Limb (tissue), 2 donors: ENCODE results near the gene ZNF394.

Source experiments
- DNase-seq, 2 donors: peaks; one replicate each; pipeline ENCODE4 v3.0.0-alpha.2; 2016; ENCODE audit errors: extremely low spot score in 2 of 2

Gene ZNF394

DNA sequence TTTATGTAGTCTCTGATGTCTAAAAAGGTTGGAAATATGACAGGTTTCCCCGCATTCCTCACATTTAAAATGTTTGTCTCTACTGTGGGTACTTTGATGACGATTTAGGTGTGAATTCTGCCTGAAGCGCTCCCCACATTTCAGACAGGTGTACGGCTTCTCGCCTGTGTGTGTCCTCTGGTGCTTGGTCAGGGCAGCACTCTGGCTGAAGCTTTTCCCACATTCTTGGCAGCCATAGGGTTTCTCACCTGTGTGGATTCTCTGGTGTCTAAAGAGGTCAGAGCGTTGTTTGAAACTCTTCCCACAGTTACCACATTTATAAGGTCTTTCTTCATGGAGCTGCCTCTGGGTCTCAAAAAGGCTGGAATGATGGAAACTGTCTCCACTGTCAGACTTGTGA is 6.3 kb downstream of the ZNF394 start:
- DNase-seq: no peak

DNA sequence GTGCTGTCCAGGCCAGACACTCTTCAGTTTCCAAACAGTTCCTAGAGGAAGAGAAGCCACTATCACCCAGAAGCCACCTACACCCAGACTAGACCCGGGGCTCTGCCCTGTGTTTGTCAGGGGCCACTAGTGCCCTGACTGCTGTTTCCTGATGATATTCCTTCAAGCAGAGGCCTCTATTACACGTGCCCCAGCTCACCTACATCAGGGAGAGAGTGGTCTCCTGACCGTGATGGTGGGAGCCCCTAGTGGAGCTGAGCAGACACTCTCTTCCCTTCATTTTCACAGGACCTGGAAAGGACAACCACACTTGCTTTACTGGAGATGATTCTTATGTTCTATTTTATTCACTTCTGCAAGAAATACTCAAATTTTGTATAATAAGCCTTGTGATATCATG is 9.2 kb downstream of the ZNF394 start:
- no peak for DNase-seq

GRCh38 chr7:99489235-99489634 is 10.8 kb downstream of the ZNF394 start:
- no peak for DNase-seq

DNA sequence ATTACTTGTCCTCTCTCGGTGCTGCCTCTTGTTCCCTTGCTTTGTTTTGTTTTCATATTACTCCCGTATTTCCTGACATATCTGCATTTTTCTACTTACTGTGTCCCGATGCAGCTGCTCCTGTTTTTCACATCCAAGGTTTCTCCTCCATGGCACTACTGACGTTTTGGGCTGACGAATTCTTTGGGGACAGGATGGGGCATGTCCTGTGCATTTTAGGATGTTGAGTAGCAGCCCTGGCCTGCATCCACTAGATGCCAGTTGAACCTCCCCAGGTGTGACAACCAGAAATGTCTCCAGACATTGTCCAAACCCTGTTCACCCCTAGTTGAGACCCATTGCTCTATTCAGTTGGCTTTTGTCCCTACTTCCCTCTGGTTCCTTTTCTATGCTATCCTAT is 15.0 kb downstream of the ZNF394 start:
- DNase-seq: no peak

DNA sequence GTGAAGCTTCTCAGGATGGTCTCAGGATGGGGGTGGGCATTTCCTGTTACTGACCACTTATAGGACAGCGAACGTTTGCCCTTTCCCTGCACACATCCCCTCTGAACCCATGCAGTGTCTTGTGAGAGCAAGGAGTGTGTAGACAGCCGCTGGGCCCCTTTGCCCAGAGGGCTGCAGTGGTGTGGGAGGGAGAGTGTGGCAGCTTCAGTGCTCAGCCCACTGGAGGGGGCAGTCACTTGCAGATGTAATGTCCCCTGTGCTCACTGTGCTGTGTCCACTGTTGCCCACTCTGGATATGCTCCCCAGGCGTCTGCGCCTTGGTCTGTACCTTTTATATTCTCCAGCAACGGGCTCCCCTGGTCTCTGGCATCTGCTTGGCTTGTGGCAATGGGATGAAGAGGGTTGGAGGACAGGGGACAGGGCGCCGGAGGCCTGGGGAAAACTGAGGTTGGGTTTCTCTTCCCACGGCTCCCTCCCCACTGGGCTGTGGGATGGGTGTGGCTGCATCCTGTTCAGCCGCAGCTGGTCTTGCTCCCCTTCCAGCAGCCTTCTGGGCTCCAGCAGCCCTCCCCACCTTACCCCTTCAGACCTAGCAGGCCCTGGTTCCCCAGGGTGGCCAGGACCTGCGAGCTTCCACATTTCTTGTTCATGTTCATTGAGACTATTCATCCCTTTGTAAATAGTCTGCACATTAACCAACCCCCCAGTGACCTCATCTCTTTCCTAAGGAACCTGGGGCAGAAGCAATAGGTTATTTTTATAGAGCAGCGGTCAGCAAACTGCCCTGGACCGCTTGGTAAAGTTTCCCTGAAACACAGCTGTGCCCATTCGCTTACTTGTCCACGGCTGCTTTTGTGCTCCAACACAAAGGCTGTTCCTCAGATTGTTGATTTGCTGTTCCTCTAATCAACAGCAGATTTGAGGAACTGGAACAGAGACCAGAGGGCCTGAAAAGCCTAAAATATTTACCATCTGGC is 21.3 kb downstream of the ZNF394 start:
- no peak for DNase-seq

DNA sequence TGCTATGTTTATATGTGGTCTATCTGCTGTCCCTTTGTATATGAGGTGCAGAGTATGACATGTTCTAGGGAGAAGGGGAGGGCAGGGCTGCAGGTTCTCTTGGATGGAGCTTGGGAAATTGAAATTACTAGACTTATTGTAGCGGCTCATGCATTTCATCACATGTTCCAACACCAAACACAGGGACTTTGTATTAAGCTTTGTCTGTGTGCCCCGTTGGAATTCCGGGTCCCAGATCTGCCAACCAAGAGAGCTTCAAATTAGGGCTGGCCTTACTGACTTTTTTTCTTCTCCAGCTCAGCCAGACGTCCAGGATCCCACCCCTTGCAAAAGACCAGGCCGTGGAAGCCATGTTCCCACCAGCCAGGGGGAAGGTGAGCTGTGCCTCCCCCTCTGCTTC is 24.0 kb downstream of the ZNF394 start:
- no peak for DNase-seq

DNA sequence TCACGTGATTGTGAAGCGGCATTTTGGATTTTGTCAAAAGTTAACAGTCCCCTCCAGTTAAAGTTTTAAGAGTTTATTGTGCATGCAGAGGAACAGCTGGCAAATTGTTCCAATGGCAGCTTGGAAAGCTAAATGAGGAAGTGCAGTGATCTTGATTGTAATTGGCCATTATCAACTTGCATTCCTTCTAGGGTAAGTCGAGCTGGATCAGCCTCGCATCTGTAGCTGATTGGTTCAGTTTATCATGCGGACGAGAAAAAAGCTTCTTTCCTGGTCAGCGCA is 26.8 kb downstream of the ZNF394 start:
- DNase-seq: no peak

DNA sequence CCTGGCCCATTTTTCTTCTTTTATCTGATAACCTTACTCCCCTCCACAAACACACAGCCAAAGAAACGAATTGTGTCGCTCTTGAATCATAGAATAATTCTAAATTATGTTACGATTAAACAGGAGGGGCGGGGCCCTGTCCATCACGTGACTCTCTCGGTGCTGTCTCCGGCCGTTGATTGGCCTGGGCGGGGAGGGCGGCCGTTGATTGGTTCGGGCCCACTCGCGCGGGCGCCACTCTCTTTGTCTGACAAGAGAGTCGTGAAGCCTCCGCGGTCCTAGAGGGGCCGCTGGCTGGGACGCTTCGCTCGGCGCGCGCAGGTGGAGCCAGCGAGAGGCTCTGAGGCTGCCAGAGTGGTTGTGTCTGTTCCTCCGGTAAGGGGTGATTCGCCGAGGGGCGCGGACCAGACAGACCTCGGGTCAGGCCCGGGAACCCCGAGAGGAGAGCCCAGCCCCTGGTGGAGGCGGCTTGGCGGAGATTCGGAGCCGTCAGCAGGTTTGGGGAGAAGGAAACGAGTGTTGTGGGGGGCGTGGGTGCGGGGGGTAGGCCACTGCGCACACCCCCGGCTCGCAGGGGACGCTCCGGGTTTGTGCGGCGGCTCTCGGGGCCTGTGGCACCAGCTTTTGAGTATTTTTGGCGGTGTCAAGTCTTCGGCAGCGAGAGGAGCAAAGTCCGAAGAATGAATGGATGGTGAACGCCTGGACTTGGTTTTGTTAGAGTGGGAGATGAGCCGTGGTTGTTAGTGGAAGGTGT is 27.3 kb downstream of the ZNF394 start, which contains the start of gene ZNF789:
TSS of gene ZNF789 (plus strand) at position 330 of the 754 bp plus-strand sequence. CDS start 3,567 bp downstream, outside the sequence.
- DNase-seq: peak; percentile 95 to 98

GRCh38 chr7:99469381-99470065 is 30.6 kb downstream of the ZNF394 start:
- no peak for DNase-seq

DNA sequence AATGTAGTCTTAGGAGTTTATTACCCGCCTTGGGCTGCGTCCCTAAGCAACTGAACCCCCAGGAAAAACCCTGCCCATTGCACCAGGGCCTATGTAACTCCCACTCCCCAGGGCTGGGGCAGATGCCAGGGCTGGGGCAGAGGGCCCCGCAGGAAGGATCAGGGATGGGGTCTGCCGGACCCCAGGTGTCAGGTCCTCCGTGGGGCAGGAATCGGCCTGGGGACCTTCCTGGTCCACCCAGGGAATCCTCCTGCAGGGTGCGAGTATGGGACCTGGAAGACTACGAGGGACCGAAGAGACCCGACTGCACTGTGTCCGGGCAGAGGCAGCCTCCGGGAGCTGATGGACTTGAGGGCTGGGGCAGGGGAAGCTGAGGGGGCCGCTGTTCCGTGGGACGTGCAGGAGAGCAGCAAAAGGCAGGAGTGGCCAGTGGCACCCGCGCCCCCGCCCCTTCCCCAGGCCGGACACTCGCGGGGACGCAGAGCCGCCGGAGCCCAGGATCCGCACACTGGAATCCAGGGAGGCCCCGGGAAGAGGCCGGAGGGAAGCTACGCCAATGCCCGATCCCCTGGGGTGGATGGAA is 31.7 kb downstream of the ZNF394 start:
- DNase-seq: no peak

DNA sequence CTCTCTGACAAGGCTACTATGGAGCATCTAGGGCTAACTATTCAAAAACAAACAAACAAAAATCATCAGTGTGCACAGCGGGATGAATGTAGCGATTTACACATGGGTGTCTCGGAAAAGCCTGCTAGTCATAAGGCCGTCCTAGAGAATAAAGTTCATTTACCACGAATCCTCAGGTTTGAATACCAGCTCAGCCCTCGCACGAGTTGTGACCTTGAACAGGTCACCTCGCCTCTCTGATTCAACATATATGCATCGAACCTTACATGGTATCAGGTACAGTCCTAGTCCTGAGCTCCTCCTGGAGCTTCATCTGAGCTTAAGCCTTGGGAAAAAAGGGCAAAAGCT is 34.7 kb downstream of the ZNF394 start:
- DNase-seq: no peak

DNA sequence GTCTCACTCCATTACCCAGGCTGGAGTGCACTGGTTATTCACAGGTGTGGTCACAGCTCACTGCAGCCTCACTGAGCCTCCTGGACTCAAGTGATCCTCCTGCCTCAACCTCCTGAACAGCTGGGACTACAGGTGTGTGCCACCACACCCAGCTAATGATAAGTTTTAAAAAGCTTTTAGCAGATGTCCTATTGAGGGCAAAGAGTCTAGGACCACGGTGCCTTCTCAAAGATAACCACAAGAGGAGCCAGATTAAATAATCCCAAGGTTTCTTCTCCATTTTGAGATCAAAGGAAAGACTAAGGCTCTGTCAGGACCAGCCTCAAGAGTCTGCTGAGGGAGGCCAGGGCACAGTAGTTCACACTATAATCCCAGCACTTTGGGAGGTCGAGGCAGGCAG is 38.9 kb downstream of the ZNF394 start:
- no peak for DNase-seq

GRCh38 chr7:99460651-99461050 is 39.4 kb downstream of the ZNF394 start:
- DNase-seq: no peak

GRCh38 chr7:99459087-99459486 is 41.0 kb downstream of the ZNF394 start:
- no peak for DNase-seq

GRCh38 chr7:99457650-99458493 is 42.2 kb downstream of the ZNF394 start:
- no peak for DNase-seq

GRCh38 chr7:99457050-99457649 is 42.9 kb downstream of the ZNF394 start:
- DNase-seq: no peak

DNA sequence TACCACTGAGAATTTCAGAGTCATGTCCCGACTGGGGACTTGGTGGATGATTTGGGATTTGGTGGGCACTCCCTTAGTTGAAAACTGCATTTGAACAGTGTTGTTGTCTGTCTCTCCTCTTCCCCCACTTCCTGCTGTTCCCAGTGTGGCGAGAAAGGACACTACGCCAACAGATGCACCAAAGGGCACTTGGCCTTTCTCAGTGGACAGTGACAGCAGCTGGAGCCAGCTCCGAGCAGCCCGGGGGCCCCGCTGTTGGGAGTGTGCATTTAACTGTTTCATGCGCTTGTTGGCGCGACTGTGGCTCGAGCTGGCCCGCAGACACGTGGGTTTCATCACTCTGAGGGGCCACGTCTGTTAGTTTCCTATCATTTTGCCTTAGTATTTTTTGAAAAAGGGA is 43.8 kb downstream of the ZNF394 start:
- no peak for DNase-seq

DNA sequence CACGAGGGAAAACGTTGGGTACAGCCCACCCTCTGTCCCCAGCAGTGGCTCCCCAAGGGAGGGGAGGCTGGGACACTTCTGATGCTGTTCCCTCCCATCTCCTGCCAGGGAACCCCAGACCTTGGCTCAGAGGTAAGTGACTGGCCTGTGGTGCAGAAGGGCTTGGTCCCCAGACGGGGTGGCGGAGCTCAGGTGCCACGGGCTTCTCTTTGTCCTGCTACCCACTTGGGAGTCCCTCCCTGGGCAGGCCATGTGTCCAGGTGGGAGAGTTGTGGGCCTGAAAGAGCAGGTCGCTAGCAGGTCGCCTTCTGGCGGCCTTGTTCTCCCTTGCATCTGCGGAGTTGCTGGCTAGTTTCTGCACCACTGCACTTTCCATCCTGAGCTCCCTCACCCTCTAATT is 44.2 kb downstream of the ZNF394 start:
- DNase-seq: no peak

- no peak for DNase-seq
Observed at GRCh38 chr7:99453105-99453504, 47.0 kb downstream of the ZNF394 start.

- DNase-seq: no peak
Observed at GRCh38 chr7:99452541-99452940, 47.5 kb downstream of the ZNF394 start.

- no peak for DNase-seq
Observed at GRCh38 chr7:99451936-99452335, 48.1 kb downstream of the ZNF394 start.
